H54 (cell line): ENCODE measurements around the gene GPC1.

Source experiments
- DNase-seq: peaks from one replicate; pipeline ENCODE4 v3.0.0; 2011; ENCODE audit warnings: low spot score, mixed read lengths; ENCODE audit not compliant: insufficient read length
- FAIRE-seq: peaks from 3 replicates; lab custom pipeline; 2011; peaks lifted over from hg19 to GRCh38; lab: Jason Lieb, UNC
- POLR2A ChIP-seq: IDR thresholded peaks from 2 replicates; pipeline ENCODE4 v1.6.1; 2011; ENCODE audit warnings: low read depth, mild to moderate bottlenecking, low read length

Gene GPC1

DNA sequence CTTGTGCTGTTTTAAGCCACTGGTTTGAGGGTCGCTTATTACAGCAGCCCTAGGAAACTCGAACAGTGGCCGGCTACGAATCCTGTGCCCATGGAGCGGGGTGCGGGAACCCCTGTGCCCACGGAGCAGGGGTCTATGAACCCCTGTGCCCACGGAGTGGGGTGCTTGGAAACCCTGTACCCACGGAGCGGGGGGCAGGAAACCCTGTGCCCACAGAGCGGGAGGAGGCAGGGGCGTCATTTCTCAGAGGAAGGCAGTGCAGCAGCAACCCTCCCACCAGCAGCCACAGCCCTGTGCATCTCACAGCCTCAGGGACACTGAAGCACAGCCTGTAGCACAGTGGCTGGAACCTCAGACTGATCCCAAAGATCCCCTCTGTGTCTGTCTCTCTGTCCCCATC, 34.2 kb upstream of the GPC1 start:
- no peak for FAIRE-seq
- TF ChIP-seq POLR2A, result no peak
- no peak for DNase-seq

DNA sequence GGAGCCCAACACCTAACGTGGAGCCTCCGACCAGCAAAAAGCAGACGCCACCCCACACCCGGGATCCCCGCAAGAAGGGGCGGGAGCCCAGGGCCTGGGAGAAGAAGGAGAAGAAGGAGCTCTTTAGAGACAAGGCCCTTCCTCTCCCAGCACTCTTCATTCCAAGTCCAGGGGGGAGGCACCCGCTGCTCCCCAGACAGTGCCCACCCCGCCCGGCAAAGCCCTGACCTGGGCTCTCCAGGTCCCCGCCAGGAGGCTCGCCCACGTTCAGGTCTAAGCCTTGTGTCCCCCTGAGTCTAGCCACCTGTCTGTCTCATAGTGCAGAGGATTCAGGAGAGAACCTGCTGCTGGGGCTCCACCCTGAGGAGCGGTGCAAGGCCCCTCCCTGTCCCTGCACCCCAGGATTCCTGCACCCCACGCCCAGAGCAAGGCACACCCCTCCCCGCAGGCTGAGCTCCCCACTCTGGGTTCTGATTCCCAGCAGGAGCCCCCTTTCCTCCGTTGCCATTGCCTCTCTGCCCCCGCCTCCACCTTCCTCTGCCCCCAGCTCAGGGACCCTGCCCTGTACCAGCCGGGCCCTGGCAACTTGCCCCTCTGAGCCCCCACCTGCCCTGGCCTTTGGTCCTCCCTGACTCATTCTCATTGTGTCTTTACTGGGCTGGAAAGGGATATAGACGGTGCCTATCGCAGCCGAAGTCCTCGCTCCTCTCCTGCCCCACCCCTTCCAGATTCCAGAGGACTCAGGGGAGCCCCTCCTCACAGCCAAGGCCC, 33.5 kb upstream of the GPC1 start:
- no peak for FAIRE-seq
- no peak for DNase-seq
- no peak for TF ChIP-seq POLR2A

DNA sequence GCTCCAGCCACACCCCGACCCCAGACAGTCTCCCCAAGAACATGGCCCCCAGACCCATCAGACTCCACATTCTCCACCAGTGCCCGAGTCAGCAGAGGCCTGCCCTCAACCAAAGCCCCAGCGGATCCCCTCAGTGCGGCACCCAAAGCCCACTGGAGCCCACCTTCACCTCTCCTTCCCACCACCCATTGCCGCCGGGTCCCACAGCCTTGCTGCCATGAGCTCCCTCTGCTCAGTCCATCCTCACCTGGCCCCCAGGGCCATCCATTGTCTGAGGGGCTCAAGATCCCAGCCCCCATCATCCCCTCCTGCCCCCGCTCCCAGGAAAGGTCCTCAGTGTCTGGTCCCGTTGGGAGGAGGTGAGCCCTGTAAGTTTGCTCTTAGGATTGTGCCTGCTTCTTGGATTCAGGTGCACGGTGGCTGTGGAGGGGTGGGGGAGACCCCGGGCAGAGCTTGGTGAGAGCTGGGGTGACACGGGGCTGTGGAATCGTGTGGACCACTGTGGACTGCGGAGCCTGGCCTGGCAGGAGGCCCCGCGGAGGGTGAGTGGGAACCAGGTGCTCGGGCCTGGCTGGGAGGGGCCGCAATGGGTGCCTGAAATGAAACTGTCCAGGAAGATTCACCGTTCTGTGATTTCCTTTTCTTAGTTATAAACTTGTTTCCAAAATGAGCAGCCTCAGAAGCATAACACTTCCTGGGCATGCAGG, 32.7 kb upstream of the GPC1 start:
- no peak for FAIRE-seq
- no peak for DNase-seq
- TF ChIP-seq POLR2A, result no peak

DNA sequence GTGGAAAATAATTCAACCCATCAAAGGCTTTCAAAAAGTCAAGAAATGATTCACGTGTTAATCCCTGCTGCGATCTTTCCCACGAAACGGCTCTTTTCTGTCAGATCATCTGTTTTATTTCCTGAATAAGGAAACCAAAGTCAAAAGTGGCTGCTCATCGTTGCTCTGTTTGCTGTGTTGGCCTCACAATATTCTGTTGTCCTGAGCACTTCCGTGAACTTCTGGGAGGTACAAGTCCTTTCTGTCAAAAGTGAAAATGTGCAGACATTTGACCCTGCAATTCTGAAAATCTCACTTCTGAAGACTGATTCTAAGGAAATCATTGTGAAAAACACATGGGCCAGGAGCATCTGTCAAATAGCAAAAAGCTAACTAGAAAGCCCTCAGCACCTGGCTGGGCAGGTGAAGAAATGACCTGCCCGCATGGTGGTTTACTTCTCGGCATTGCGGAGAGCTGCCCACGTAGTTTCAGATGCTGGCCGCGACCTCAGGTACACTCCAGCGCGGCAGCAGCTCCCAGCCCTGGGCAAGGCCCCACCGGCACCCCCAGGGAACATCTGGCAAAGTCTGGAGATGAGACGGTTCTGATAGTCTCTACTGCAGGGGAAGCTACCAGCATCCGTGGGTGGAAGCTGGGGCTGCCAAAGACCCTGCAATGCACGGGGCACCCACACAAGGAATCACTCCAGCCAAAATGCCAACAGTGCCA, 31.9 kb upstream of the GPC1 start:
- no peak for TF ChIP-seq POLR2A
- FAIRE-seq (no peak), DNase-seq (no peak)

DNA sequence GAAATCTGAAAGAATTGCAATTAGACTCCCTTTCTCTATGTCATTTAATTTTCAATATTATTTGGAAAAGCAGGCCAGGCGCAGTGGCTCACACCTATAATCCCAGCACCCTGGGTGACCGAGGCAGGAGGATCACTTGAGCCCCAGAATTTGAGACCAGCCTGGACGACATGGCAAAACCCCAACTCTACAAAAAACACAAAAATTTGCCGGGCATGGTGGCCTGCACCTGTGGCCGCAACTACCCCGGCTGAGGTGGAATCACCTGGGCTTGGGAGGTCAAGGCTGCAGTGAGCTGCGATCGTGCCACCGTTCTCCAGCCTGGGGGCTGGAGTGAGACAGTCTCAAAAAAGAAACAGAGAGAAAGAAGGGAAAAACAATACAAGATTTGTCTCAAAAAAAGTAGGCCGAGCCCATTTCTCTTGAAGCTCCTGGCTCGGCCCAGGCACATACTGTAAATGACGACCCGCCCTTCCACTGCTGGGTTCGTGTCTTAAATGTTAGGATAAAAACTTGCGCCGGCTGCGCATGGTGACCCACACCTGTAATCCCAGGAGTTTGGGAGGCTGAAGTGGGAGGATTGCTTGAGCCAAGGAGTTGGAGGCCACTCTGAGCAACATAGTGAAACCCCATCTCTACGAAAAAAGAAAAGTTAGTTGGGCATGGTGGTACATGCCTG, 31.1 kb upstream of the GPC1 start:
- no peak for TF ChIP-seq POLR2A
- no peak for DNase-seq
- no peak for FAIRE-seq

DNA sequence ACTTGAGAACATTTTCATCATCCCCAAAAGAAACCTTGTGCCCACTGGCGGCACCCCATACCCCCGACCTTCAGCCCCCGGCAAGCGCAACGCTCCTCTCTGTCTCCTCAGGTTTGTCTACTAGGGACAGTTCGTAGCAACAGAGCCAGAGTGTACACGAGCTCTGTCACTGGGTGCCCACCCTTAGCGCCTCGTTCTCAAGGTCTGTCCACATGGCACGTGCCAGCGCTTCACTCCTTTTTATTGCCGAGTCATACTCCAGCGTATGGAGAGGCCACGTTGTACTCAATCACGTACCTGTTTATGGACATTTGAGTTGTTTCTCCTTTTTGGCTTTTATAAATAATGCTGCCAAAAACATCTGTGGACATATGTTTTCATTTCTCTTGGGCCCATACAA, 30.3 kb upstream of the GPC1 start:
- no peak for FAIRE-seq
- DNase-seq, result no peak
- TF ChIP-seq POLR2A, result no peak

DNA sequence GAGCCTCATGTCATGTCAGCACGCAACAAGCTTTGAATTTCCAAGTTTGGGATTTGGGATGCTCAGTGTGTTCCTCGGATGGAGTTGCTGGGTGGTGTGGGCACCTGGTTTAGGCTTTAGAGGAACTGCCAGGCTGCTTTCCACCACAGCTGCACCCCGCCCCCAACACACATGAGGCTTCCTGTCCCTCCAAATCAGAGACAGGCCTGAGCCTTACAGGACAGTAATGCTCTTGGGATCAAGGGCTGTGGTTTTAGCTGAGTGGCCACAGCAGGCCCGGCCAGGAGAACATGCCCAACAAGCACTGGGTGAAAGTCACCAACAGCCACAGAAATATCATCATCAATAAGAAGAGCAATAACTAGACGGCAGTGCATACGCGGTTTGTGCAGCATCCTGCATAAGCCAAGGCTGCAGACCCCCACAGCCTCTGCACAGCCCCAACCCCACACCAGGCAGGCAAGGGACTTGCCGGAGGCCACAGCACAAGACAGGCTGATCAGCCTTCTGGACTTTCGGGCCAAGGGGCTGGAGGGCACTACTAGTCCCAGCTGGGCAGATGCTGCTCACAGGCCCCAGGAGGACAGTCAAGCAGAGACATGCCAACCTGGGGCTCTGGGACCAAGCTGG, 29.7 kb upstream of the GPC1 start:
- FAIRE-seq (no peak), DNase-seq (no peak)
- TF ChIP-seq POLR2A, result no peak

DNA sequence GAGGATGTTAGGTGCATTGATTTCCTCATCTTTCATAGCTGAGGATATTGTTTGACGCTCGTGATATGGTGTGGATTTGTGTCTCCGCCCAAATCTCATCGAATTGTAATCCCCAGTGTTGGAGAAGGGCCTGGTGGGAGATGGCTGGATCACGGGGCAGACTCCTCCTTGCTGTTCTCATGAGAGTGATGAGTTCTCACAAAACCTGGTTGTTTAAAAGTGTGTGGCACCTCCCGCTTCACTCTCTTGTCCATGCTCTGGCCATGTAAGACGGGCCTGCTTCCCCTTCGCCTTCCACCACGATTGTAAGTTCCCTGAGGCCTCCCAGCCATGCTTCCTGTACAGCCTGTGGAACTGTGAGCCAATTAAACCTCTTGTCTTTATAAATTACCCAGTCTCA, 28.4 kb upstream of the GPC1 start:
- DNase-seq, result no peak
- no peak for TF ChIP-seq POLR2A
- FAIRE-seq, result no peak

DNA sequence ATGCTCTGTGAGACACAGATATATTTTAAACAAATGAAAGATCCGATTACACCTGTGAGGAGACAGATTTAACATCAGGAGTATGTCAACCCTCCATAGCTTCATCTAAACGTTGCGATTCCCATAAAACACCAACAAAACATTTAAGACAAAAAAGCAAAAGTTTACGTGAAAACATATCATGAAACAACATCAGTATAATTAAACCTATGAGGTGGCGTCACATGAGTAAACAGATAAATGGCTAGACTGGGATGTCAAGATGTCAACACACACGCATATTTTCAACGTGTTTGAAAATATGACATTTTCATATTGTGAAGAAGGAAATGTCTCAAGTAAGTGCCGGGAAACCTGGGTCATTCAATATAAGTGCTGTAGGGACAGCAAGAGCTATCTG, 25.5 kb upstream of the GPC1 start:
- TF ChIP-seq POLR2A, result no peak
- DNase-seq, result no peak
- no peak for FAIRE-seq

DNA sequence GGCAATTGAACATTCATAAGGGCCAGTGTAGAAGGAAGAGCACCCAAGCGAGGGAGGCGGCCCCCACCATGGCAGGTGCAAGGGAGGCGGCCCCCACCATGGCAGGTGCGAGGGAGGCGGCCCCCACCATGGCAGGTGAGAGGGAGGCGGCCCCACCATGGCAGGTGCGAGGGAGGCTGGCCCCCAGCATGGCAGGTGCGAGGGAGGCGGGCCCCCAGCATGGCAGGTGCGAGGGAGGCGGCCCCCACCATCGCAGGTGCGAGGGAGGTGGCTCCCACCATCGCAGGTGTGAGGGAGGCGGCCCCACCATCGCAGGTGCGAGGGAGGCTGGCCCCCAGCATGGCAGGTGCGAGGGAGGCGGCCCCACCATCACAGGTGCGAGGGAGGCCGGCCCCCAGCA, 24.7 kb upstream of the GPC1 start:
- DNase-seq, result no peak
- no peak for FAIRE-seq
- no peak for TF ChIP-seq POLR2A

DNA sequence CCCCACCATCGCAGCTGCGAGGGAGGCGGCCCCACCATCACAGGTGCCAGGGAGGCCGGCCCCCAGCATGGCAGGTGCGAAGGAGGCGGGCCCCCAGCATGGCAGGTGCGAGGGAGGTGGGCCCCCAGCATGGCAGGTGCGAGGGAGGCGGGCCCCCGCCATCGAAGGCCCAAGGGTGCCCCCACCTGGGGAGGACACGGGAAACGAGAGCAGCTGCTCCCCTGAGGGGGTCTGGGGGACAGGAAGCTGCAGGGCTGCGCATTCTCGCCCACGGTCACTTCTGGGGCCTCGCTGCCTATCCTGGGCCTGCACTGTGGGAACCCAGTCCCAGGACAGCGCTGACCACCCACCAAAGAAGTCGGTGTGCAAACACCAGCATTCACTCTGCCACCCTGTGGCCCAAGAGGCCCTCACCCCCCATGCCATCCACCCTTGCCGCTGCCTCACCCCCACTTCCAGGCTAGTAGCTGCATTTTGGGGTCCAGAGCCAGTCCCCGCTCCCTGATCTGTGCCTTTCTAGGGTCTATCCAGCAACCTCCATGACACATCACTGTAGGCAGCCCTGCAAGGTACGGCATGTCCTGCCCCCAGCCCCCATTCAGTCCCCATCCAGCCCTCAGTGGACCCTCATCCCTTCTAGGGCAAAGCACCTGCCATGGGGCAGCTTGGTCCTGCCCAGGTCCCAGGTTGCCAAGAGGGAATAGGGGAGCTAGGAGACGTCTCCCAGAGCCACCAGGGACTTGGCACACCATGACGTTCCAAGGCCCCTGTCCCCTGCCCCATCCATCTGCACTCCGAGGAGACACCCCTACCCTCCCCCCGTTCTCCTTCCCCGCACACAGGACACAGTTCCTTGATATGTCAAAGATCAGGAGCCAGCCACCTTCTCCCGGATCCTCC, 24.0 kb upstream of the GPC1 start:
- TF ChIP-seq POLR2A, result no peak
- no peak for FAIRE-seq
- DNase-seq, result no peak

DNA sequence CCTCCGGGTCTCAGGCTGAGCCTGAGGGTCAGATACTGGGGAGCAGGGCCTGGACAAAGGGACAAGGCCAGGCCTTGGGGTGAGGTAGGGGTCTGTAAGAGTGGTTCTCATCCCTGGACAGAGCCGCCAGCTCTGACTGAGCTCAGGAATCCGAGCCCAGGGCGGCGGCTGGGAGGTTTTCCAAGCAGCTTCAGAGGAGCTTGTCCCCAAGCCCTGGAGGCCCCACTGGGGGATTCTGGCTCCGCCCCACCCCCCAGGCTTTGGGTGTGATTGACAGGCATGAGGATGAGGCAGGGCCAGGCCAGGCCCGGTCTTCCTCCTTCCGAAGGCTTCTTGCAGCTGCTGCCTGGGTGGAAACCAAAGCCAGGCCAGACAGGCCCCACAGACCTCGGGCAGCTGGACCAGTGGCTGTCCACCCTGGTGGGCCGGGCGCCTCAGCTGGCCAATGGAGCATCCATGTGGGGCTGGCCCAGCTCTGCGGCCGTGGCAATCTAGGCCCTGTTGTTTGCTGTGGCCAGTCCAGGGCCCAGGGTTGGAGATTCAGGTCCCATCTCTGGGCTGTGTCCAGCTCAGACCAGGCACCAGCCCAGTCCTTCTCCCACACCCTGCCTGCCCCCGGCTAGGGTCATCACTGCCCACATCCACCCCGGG, 23.1 kb upstream of the GPC1 start:
- DNase-seq, result no peak
- no peak for TF ChIP-seq POLR2A
- FAIRE-seq, result no peak
